A673 (cell line): ENCODE data around the gene VAMP7. TPM values are rescaled to one million over a fixed set of nuclear protein-coding genes. Genes with fewer than 3 reads are reported as not detected.
"Not testable (repeated sequence)": the region's sequence is repeated elsewhere in the genome, so short reads cannot be mapped to it uniquely, and the experiment has no call there.

Source experiments
- Bru-seq: library from RNA; stranded (reverse); fragments of 400-500 nt; gene quantifications from one replicate; lab custom pipeline; 2021; lab: Mats Ljungman, UMichigan
- BruChase-seq, 2 experiments: library from RNA; stranded (reverse); fragments of 400-500 nt; gene quantifications; one replicate each; lab custom pipeline; 2021; lab: Mats Ljungman, UMichigan
- BruUV-seq: library from RNA; stranded (reverse); fragments of 400-500 nt; replicated peaks from 2 replicates; lab custom pipeline; 2021; lab: Mats Ljungman, UMichigan
- CTCF ChIA-PET: fragments of 300-600 bp; sonication (Branson Sonifier 250); formaldehyde crosslinking; loops from one replicate; lab custom pipeline; 2022; ENCODE audit warnings: antibody characterized with exemption; lab: Charles Lee
- POLR2A ChIA-PET: fragments of 300-600 bp; sonication (Branson Sonifier 250); formaldehyde crosslinking; loops from one replicate; lab custom pipeline; 2022; ENCODE audit warnings: antibody characterized with exemption; ENCODE audit not compliant: low non-redundant PET; lab: Charles Lee
- DNase-seq: peaks from one replicate; pipeline ENCODE4 v3.0.0-alpha.2; 2015; ENCODE audit warnings: low spot score
- H3K27ac ChIP-seq: fragments of 200-600 bp; sonication (generic); 2 replicates; pipeline ENCODE4 v1.5.1; 2016; ENCODE audit warnings: mixed run types, low read depth, mild to moderate bottlenecking, mixed read lengths, antibody characterized with exemption, low read length; ENCODE audit not compliant: poor library complexity, severe bottlenecking
- H3K27me3 ChIP-seq: fragments of 200-600 bp; sonication (generic); replicated peaks from 2 replicates; pipeline ENCODE4 v1.6.1; 2017; ENCODE audit warnings: mixed run types, low read depth, mild to moderate bottlenecking, mixed read lengths, antibody characterized with exemption, low read length; ENCODE audit not compliant: insufficient read depth, poor library complexity
- H3K36me3 ChIP-seq: fragments of 200-600 bp; sonication (generic); 2 replicates; pipeline ENCODE4 v1.6.1; 2016; ENCODE audit warnings: mixed run types, mild to moderate bottlenecking, mixed read lengths, antibody characterized with exemption, low read length; ENCODE audit not compliant: insufficient read depth, poor library complexity, severe bottlenecking
- H3K4me1 ChIP-seq: fragments of 200-600 bp; sonication (generic); 2 replicates; pipeline ENCODE4 v1.6.1; 2017; ENCODE audit warnings: mixed run types, mild to moderate bottlenecking, mixed read lengths, antibody characterized with exemption, low read length; ENCODE audit not compliant: insufficient read depth, poor library complexity, severe bottlenecking
- H3K4me3 ChIP-seq: fragments of 200-600 bp; sonication (generic); 2 replicates; pipeline ENCODE4 v1.5.1; 2016; ENCODE audit warnings: low read depth, mixed run types, mild to moderate bottlenecking, mixed read lengths, low read length; ENCODE audit not compliant: poor library complexity, severe bottlenecking
- H3K9me3 ChIP-seq: fragments of 200-600 bp; sonication (generic); 2 replicates; pipeline ENCODE4 v1.6.1; 2016; ENCODE audit warnings: mixed run types, low read depth, mild to moderate bottlenecking, mixed read lengths, antibody characterized with exemption, low read length; ENCODE audit not compliant: poor library complexity, severe bottlenecking
- CTCF ChIP-seq: fragments of 300-800, 200-600 bp; sonication (generic); conservative IDR thresholded peaks from 2 replicates; pipeline ENCODE4 v1.5.1; 2017; ENCODE audit warnings: low read depth, mild to moderate bottlenecking, antibody characterized with exemption, low read length, moderate library complexity, mixed read lengths
- EZH2 ChIP-seq: fragments of 200-600 bp; sonication (generic); IDR thresholded peaks from 2 replicates; pipeline ENCODE4 v1.6.1; 2017; ENCODE audit warnings: borderline replicate concordance, low read depth, mild to moderate bottlenecking, mixed read lengths, antibody characterized with exemption, low read length; ENCODE audit not compliant: poor library complexity, severe bottlenecking
- intact Hi-C: fragments of 100-400 bp; cut with micrococcal nuclease; formaldehyde crosslinking; loops from one replicate; pipeline ENCODE4 v1.10.0; 2022; ENCODE audit not compliant: unreplicated experiment
- long read RNA-seq: library from polyadenylated mRNA; stranded (forward); transcript quantifications from one replicate; pipeline ENCODE4 v2.0.0, GENCODE V29; 2022
- total RNA-seq: library from RNA; stranded (reverse); gene quantifications from 2 replicates; pipeline ENCODE4 v1.2.3, GENCODE V29; 2021

The VAMP7 gene
- total RNA-seq (25.1 and 26.2 TPM in 2 replicates), Bru-seq, nascent RNA (percentile 63 among the genes with signal in this experiment), BruChase-seq, experiment 1, labeled RNA remaining after a 2-hour chase (percentile 60 among the genes with signal in this experiment), BruChase-seq, experiment 2, labeled RNA remaining after a 6-hour chase (percentile 60 among the genes with signal in this experiment)
- long read RNA-seq, transcript VAMP7-202 (8 exons, 2,646 nt): major isoform, 45 of 64 reads
- long read RNA-seq, partial matches to known transcripts: 0 of 64 reads
- long read RNA-seq, other reads (novel, unspliced or antisense): 10 of 64 reads

GRCh38 chrX:155881158-155881993, at the start of gene VAMP7:
Gene VAMP7 (plus strand): TSS chrX:155881345. CDS start chrX:155889467, 8,122 bp downstream.
- CTCF ChIA-PET: no interaction called here
- intact Hi-C loops: no loop called here
- BruUV-seq: TSS peak; percentile 55
- POLR2A ChIA-PET: no interaction called here
- no peaks in the 10 kb centered on the region for H3K9me3 ChIP-seq
- no peaks in the 10 kb centered on the region for H3K4me1 ChIP-seq
- H3K27me3 ChIP-seq: no peaks in the 10 kb centered on the region
- DNase-seq: peak; percentile 90
- no peaks in the 10 kb centered on the region for H3K36me3 ChIP-seq
- peak within 1 kb of the TSS; percentile 66 for H3K4me3 ChIP-seq
- peak within 1 kb of the TSS; percentile 64 for H3K27ac ChIP-seq
- TF ChIP-seq EZH2 (no peak), CTCF (no peak)

GRCh38 chrX:155841232-155841631, 39.9 kb upstream of the VAMP7 start:
- TF ChIP-seq CTCF (no peak), EZH2 (no peak)
- no peak for DNase-seq
- H3K4me3 ChIP-seq: no peak overlapping the region
- no peaks in the 10 kb centered on the region for H3K4me1 ChIP-seq
- H3K27me3 ChIP-seq: no peaks in the 10 kb centered on the region
- BruUV-seq: no TSS peak
- H3K36me3 ChIP-seq: no peaks in the 10 kb centered on the region
- CTCF ChIA-PET: no interaction called here
- no peaks in the 10 kb centered on the region for H3K9me3 ChIP-seq
- H3K27ac ChIP-seq: no peak overlapping the region
- POLR2A ChIA-PET: no interaction called here
- intact Hi-C loops: no loop called here

DNA sequence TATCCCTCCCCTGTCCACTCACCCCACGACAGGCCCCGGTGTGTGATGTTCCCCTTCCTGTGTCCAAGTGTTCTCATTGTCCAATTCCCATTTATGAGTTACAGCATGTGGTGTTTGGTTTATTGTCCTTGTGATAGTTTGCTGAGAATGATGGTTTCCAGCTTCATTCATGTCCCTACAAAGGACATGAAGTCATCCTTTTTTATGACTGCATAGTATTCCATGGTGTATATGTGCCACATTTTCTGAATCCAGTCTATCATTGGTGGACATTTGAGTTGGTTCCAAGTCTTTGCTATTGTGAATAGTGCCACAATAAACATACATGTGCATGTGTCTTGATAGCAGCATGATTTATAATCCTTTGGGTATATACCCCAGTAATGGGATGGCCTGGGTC, 29.4 kb upstream of the VAMP7 start:
- intact Hi-C loops, CTCF ChIA-PET, H3K27ac ChIP-seq, H3K27me3 ChIP-seq, H3K36me3 ChIP-seq, H3K4me1 ChIP-seq, DNase-seq, POLR2A ChIA-PET, H3K4me3 ChIP-seq, BruUV-seq, H3K9me3 ChIP-seq: not testable (repeated sequence)
